Hippocampal formation (tissue), 2 donors: ENCODE measurements around the gene COMMD4.
"Not testable (repeated sequence)": the region's sequence is repeated elsewhere in the genome, so short reads cannot be mapped to it uniquely, and the experiment has no call there.

Experiments used
- DNase-seq, 2 donors: peaks; one replicate each; lab custom pipeline; 2025; lab: John Stamatoyannopoulos, UW

Gene COMMD4

DNA sequence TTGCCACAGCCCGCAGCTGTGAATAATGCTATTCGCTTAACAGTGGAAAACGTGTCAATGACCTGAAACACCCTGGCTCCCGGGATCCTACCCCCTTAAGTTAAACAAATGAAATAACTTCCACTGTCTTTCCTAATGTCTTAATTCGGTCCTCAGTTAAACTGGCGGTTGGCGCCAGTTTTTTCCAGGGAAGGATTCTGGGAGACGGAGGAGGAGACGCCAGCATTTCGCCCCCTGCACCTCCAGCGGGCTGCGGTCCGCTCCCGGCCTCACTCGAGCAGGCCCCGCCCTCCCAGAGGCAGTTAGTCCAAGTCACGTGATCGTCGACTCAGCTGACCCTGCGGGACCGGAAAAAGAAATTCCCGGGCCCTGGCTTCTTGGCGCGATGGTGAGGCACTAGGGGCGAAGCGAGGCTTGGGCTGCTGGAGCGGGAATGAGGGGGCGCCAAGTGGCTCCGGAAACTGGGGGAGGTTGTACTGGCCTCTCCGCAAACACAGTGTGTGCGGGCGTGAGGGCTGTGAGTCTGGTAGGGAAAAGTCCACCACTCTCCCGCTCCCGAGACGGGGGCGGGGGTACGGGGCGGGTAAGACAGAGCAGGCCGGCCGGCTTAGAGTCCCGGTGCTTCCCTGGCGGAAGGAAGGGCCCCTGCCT, at the start of gene COMMD4:
Gene COMMD4 (plus strand): TSS at position 359 of the 651 bp plus-strand sequence. CDS start 27 bp downstream, at position 386.
- DNase-seq, result peak; percentile 91 to 92

DNA sequence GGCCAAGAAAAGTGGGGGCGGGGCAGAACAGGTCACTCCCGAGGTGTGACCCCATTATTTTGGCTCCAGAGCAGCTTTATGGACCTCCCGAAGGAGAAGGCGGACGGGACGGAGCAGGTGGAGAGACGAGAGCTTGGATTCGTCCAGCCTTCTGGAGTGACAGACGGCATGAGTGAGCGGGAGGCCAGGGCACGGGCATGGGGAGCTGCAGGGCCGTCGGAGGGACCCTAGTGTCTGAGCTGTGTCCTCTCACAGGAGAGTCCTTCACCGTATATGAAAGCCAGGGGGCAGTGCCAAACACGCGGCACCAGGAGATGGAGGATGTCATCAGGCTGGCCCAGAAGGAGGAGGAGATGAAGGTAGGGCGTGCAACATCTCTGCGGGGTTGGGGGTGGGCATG, 42.2 kb upstream of the COMMD4 start:
- DNase-seq, result not testable (repeated sequence)

DNA sequence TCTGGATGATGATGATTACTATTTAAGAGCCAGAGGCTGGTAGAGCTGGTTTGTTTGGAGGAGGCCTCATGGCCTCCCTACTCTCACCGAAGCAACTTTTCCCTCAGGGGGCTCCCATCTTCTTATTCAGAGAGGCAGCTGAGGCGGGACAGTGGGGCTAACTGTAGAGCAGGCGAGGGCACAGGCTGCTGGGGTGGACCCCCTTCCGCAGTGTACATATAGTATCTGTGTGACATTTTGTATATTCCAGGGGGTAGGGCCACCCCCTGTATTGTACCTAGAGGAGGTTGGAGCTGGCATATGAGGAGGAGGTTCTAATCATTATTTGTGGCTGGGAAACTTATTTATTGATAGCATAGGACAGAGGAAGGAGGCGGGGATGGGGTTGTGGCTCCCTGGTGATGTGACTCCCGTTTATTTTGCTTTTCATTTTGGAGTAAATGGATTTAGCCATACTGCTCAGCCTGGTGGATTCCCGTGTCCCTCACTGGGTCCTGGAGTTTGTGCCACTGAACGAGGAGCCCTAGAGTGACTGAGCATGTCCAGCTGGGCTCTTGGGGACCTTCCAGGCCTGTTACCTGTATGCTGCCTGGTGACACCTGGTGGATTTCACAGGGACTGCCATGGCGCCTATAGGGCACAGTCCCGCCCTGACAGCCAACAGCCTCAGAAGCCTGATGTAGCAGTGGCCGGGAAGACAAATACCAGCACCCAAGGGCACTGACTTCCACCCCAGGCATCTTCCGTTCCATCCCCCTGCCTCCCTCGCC, 37.1 kb upstream of the COMMD4 start:
- not testable (repeated sequence) for DNase-seq

DNA sequence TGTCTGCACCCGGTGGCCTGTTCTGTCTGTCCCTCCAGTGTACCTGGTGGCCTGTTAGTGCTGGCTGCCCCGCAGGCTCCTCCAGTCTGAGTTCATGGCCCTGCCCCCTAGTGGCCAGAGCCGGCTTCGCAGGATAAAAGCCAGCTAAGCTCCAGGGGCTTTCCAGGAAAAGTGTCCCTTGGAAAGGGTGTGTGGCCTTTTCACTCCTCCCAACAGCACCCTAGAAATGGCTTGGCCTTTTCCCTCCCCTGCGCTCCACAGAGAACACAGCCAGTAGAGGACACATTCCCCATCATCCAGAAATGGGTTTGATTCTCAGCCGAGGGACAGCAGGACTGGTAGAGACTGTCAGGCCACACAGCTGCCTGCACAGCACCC, 36.6 kb upstream of the COMMD4 start:
- DNase-seq, result not testable (repeated sequence)

DNA sequence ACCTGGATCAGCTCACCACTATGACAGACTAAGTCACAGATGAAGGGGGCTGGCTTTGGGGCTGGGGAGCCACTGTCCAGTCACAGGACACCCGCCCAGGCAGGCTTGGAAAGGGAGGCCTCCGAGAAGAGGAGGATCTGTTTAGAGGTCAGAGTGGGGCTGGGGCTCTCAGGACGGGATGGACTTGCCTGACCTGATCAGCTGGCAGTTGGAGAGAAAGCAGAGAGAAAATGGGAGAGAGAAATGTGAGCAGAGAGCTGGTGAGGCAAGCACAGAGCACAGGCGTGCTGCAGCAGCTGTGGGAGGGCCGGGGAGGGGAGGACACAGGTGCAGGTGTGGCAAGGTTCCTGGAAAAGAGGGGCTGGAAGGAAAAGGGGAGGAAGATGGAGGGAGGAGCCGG, 35.8 kb upstream of the COMMD4 start:
- not testable (repeated sequence) for DNase-seq

DNA sequence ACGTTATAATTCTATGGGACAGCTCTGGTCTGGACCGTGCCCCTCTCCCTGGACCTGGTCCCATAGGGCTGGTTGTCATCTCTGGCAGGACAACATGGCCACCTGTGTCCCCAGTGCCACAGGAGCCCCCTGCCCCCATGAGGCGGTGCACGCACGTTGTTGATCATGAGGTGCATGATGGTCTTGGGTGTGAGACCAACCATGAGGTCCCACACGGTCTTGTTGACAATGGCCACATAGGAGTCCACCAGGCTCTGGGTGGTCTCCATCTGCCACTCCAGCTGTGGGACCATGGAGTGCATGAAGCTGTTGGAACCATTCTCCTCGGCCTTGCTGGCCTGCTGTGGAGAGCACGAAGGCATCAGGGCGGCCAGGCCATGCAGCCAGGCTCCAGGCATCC, 33.5 kb upstream of the COMMD4 start:
- DNase-seq, result no peak

DNA sequence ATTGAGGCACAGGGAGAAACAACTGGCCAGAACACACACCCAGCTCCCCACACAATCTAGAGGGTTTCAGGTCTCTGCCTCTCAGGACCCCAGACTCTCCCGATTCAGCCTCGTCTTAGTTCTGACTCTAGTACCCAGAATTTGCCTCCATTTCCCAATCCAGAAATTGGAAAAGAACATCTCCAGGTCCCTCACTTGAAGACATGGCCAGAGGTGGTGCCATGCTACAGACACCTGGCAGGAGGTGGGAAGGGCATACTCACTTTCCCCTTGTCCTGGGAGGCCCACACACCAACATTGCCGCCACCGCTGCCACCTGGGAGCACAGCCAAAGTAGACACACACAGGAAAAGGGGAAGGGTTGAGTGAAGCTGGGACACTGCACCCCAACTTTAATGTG, 33.1 kb upstream of the COMMD4 start:
- DNase-seq, result not testable (repeated sequence)

DNA sequence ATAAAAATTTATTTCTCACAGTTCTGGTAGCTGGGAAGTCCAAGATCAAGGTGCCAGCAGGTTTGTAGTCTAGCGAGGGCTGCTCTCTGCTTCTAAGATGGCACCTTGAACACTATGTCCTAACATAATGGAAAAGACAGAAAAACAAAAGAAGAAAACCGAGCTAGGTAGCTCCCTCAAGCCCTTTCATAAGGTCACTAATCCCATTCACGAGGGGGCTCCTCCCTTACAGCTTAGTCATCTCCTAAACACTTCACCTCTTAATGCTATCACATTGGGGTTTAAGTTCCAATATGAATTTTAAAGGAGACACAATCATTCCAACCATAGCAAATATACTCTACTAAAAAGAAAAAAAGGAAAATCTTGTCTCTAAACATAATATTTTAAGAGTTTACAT, 29.7 kb upstream of the COMMD4 start:
- no peak for DNase-seq

DNA sequence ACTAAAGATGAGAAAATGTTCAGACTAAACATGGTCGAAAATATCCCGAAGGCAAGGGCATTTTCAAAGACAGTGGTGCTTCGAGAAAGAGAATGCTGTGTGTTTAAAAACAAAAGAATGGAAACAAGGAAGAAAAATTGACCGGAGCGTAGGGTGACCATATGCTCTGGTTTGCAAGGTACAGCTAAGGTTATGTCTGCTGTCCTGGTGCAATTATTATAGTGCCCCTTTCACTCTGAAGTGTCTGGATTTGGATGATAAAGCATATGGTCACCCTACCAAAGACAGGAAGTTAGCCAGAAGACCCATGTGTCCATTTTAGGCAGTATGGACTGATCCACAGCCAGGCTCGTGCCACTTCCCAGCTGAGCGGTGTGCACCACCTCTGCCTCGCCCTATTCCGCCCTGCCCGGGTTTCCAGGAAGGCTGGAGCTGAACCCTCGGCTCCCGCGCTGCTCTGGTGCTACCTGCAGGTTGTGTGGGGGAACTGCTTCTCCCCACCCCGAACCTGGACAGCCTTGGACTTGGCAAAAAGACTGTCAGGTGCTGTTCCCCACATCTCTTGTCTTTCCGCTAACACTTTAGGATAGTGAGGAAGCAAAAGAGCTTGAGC, 28.0 kb upstream of the COMMD4 start:
- no peak for DNase-seq

DNA sequence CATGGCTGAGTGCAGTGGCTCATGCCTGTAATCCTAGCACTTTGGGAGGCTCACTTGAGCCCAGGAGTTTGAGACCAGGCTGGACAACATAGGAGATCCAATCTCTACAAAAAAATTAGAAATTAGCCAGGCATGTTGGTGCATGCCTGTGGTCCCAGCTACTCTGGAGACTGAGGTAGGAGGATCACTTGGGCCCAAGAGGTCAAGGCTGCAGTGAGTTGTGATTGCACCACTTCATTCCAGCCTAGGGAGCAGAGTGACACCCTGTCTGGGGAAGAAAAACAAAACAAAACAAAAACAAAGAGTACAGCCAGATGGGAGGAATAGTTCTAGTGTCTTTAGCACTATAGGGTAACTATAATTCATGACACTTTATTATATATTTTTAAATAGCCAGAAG, 26.2 kb upstream of the COMMD4 start:
- no peak for DNase-seq

DNA sequence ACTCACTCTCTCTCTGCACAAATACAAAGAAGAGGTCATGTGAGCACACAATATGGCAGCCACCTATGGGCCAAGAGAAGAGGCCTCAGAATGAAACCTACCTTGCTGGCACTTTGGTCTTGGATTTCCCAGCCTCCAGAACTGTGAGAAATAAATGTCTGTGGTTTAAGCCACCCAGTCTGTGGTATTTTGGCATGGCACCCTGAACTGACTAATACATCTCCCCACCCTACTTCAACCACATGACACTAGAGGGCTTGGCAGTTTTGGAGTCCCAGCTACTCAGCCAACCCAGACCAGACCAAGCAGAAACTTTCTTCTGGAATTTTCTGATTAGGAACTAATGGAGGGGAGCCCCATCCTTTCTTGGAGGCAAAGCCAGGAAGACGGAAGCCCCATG, 23.3 kb upstream of the COMMD4 start:
- not testable (repeated sequence) for DNase-seq

DNA sequence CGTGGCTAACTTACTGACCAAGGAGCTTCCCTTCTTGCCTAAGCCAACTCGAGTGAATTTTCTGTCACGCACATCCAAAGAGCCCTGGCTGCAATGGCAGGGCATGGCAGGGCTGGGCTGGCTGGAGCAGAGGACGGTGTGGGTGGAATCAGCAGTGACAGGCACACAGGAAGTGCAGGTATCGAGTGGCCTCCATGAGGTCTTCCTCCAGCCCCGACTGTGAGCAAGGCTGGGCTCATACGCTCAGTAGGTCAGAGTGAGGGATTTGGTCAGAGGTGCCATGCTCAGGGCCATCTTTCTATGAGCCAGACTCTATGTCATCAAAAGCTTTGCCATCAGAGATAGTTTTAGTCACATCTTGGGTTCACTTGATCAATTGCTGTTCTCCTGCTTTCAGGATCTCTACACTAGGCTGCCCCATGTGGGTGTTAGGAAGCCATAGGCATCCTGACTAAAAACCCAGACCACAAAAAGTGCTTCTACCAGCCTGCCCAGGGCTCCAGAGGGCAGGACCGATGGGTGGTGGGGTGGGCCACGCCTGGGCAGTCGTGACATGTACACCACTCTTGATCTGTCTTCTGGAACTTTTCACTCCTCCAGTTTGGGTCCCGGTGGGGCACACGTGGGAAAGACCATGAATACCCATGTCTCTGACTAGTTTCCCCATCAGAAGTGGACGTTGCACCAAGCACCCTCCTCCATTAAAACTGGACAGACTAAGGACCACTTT, 22.6 kb upstream of the COMMD4 start:
- no peak for DNase-seq

DNA sequence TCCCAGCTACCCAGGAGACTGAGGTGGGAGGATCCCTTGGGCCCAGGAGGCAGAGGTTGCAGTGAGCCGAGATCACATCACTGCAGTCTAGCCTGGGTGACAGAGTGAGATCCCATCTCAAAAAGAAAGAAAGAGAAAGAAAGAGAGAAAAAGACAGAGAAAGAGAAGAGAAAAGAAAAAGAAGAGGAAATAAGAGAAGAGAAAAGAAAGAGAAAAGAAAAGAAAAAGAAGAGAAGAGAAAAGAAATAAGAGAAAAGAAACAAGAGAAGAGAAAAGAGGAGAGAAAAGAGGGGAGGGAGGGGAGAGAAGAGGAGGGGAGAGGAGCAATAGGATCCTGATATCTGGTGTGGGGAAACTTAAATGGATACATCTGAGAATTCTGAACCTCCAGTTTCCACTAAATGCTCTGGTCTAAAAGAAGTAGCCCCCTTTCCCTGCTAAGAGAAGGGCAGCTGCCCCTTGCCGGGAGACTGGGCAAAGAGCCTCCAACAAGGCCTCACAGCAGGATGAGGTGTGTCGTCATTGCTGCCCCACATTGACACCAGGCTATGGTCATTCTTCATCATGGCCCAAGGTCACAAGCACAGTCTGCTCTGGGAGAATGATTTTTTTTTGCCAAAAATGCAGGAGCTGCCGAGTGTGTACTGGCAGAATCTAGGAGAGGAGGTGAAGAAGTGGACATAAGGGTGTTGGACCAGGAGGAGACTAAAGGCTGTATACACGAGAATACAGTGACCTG, 21.1 kb upstream of the COMMD4 start:
- DNase-seq, result no peak

DNA sequence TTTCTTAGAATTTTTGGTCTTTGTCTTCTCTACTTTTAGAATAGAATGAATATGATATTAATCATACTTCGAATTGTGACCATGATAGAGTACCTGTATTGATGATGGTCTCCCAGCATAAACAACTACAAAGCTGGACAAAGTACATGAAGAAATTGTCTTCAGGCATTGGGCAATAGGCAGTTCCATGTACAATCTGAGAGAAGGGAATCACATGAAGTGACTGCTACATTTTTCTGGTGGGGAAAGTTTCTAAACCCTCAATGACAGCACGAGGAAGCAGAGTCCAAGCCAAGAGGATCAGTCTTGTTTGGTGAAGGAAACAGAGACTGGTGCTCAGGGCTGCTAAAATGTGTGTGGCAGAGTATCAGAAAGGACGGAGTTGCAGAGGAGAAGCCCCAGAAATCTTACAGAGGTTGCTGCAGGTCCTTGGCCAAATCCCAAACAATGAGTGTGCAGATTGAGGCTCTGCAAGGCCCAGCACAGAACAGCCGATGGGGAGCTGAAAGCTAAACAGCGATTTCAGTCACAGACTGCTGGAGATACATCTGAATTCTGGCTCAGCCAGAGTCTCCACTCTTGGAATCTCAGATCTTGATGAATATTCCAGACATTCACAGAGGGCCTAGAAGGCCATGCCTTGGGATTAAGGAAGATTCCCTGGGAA, 16.5 kb upstream of the COMMD4 start:
- DNase-seq, result not testable (repeated sequence)

DNA sequence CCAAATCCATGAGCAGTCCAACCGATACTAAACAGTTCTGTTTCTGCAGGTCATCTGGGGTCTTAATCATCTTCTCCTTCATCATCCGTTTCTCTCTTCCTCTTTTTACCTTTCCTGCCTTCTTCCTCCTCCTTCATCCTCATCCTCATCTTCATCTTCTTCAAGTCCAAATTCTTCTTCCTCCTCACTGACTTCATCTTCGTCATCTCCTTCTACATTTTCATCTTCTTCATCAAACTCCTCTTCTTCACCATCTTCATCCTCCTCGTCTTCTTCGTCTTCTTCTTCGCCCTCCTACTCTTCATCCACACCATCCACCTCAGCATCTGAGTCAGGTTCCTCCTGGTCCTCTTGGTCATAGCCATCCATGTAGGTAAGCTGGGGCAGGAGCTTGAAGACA, 14.2 kb upstream of the COMMD4 start:
- no peak for DNase-seq

DNA sequence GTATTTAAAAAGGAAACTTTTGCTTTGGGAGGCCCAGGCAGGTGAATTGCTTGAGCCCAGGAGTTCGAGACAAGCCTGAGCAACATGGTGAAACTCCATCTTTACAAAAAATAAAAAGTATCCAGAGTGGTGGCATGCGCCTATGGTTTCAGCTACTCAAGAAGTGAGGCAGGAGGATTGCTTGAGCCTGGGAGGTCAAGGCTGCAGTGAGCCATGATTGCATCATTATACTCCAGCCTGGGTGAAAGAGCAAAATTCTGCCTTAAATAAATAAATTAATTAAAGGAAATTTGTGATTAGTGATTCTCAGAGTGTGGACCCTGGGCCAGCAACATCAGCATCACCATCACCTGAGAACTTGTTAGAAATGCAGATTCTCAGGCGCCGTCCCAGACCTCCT, 9.9 kb upstream of the COMMD4 start:
- no peak for DNase-seq

DNA sequence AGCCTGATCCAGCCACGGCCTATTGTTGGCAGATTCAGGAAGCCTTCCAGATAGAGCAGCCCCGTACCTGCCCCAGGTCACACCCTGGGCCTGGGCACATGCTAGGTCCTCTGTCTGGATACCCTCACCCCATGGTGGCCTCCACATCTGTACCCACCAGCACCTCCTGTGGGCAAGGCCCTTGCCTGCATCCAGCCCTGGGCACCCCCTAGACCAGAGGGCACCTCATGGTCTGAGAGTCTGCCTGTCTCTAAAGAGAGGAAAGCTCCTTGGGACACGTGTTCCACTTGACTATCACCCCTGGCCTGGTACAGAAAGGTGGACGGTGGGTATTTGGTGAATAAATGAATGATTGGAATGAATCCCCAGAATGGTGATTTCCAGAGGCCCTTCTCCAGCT, 8.9 kb upstream of the COMMD4 start:
- no peak for DNase-seq

DNA sequence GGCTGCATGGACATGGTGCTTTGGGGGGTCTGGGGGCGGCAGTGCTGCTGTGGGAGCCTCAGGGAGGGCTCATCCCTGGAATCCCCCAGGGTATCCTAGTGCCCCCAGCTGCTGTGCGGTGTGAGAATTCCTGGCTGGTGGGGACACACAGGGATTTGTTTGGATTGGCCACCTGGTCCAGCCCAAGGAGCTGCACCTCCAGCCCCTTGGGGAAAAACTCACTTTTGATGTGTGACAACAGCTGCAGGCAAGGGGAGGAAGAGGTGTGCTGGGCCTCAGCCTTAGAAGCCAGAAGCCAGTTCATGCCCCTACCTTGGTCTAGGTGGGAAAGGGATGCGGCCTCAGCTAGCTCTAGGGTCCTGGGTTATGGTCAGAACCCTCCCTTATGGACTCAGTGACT, 8.4 kb upstream of the COMMD4 start:
- DNase-seq, result no peak

DNA sequence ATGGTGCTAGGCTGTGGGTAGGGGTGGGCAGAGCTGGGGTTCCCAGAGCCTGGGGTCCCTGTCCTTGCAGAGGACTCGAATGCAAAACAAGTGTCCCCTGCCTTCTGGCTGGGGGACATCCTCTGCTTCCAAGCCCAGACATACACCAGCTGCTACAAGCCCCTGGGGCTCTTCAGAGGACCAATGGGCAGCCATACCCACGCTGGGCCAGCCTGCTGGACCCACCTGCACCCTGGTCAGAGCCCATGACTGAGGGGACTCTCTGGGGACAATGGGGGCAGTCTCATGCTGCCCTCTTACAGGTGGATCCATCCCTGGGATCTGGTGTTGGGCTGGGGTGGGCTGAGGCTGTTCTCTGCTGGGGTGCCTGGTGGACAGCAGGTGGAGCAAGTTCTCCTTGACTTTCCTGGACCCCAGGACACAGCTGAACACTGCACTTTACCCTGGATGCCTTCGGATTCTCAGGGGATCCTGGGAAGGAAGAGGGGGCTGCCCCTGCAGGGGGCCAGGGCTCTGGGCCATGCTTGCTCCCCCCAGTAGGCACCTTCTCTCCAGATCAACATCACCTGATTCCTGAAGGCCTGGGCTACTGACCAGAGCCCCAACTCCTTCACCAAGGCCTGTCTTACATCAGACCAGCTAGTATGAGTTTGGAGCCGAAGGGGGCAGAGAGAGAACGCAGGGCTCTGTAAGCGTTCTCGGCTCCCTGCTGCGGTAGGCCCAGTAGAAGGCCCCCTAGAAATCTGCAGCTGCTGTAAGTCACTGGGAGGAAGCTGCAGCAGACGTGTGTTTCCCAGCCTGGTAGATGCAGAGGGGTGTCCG, 7.2 kb upstream of the COMMD4 start:
- no peak for DNase-seq

DNA sequence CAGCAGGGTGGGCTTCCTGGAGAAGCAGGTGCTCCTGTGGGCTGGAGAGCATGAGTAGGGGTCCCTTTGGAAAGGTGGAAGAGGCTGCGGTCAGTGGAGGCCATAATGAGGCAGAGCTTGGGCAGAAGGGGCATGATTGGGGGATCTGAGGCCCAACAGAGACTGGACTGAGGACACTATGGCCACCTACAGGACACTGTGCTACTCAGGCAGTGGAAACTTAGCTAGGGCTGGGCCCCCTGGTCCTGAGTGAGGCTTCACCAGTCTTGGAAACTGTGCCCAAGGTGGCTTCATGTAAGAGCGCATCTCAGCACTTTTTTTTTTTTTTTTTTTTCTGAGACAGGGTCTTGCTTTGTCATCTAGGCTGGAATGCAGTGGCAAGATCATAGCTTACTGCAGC, 6.3 kb upstream of the COMMD4 start:
- DNase-seq, result no peak
